GM12878 (cell line): Measurements from ENCODE around the gene S1PR2. TPM values are rescaled to one million over a fixed set of nuclear protein-coding genes. Genes with fewer than 3 reads are reported as not detected.

Source experiments
- CHD2 ChIP-seq: IDR thresholded peaks from 2 replicates; pipeline ENCODE4 v1.6.1; 2011; ENCODE audit warnings: low read depth, low read length, improper control_type of control experiment, borderline replicate concordance
- EP300 ChIP-seq, 2 experiments: fragments of 150-350 bp in 1 of 2; IDR thresholded peaks; 2 replicates each; pipeline ENCODE4 v1.6.1; 2011 to 2012; ENCODE audit warnings: low read depth in 2 of 2, low read length in 2 of 2, borderline replicate concordance in 1 of 2, improper control_type of control experiment in 1 of 2, inconsistent platforms in 1 of 2; ENCODE audit not compliant: control insufficient read depth in 1 of 2
- ETV6 ChIP-seq, 2 experiments: fragments of 450-650 bp in 1 of 2; IDR thresholded peaks in 1 of 2; conservative IDR thresholded peaks in 1 of 2; 2 replicates each; pipeline ENCODE4 v1.6.1; 2014; ENCODE audit warnings: antibody characterized with exemption in 1 of 2, borderline replicate concordance in 1 of 2, low read depth in 1 of 2, mild to moderate bottlenecking in 1 of 2, moderate library complexity in 1 of 2
- FOXM1 ChIP-seq: IDR thresholded peaks from 2 replicates; pipeline ENCODE4 v1.6.1; 2012; ENCODE audit warnings: low read depth, mild to moderate bottlenecking, inconsistent platforms, low read length, moderate library complexity
- GATAD2B ChIP-seq: fragments of 450-650 bp; conservative IDR thresholded peaks from 2 replicates; pipeline ENCODE4 v1.6.1; 2017; ENCODE audit warnings: low read depth, mild to moderate bottlenecking, moderate library complexity
- MEF2B ChIP-seq: fragments of 450-650 bp; IDR thresholded peaks from 2 replicates; pipeline ENCODE4 v1.6.1; 2018; ENCODE audit warnings: mild to moderate bottlenecking, moderate library complexity; ENCODE audit not compliant: partially characterized antibody, poor library complexity, severe bottlenecking
- MTA3 ChIP-seq: IDR thresholded peaks from 2 replicates; pipeline ENCODE4 v1.6.1; 2012; ENCODE audit warnings: low read length, inconsistent platforms, borderline replicate concordance
- PML ChIP-seq: IDR thresholded peaks from 2 replicates; pipeline ENCODE4 v1.6.1; 2012; ENCODE audit warnings: low read length, inconsistent platforms
- RAD21 ChIP-seq: IDR thresholded peaks from 2 replicates; pipeline ENCODE4 v1.6.1; 2011; ENCODE audit warnings: mild to moderate bottlenecking, low read depth, low read length, moderate library complexity; ENCODE audit not compliant: insufficient read depth
- RBBP5 ChIP-seq: fragments of 200-600 bp; sonication (generic); conservative IDR thresholded peaks from 2 replicates; pipeline ENCODE4 v1.6.1; 2016
- SMC3 ChIP-seq: IDR thresholded peaks from 2 replicates; pipeline ENCODE4 v1.6.1; 2011; ENCODE audit warnings: low read length, improper control_type of control experiment, borderline replicate concordance
- ZNF207 ChIP-seq: fragments of 450-650 bp; IDR thresholded peaks from 2 replicates; pipeline ENCODE4 v1.6.1; 2014; ENCODE audit warnings: antibody characterized with exemption, mild to moderate bottlenecking, borderline replicate concordance
- ZNF217 ChIP-seq: fragments of 450-650 bp; IDR thresholded peaks from 2 replicates; pipeline ENCODE4 v1.6.1; 2017; ENCODE audit warnings: antibody characterized with exemption, mild to moderate bottlenecking
- ZNF384 ChIP-seq: IDR thresholded peaks from 2 replicates; pipeline ENCODE4 v1.6.1; 2012; ENCODE audit warnings: low read depth, mild to moderate bottlenecking, low read length, improper control_type of control experiment, borderline replicate concordance
- polyA plus RNA-seq, 11 experiments: library from polyadenylated mRNA; depleted of rRNA in 4 of 11; unstranded in 6 of 11; stranded (reverse) in 5 of 11; fragments of >200 nt; fragmentation: Nextera tagmentation in 4 of 11; fragmentation: Illumina TruSeq in 1 of 11; extraction: Ambion mirVana in 4 of 11; extraction: Trizol in 1 of 11; gene quantifications; 1 replicate in 1 of 11; 2 replicates in 10 of 11; pipeline versions ENCODE4 v1.2.1 to v1.2.3, GENCODE V29; 2011 to 2016; ENCODE audit warnings: inconsistent platforms in 2 of 11, missing spikeins in 2 of 11, low read depth in 1 of 11
- total RNA-seq, 4 experiments: library from RNA; depleted of rRNA in 3 of 4; stranded (reverse); fragments of >200 nt in 3 of 4; fragmentation: Illumina TruSeq in 1 of 4; extraction: Trizol in 1 of 4; gene quantifications; 2 replicates each; pipeline versions ENCODE4 v1.2.1 to v1.2.3, GENCODE V29; 2013 to 2021
- TF ChIP-seq, protein P1 (sequence below): IDR thresholded peaks from 2 replicates; pipeline ENCODE4 v1.6.1; 2012; ENCODE audit warnings: mild to moderate bottlenecking, low read depth, low read length
- TF ChIP-seq, protein P2 (sequence below): IDR thresholded peaks from 2 replicates; pipeline ENCODE4 v1.6.1; 2011; ENCODE audit warnings: borderline replicate concordance, low read depth, mild to moderate bottlenecking, moderate library complexity, low read length; ENCODE audit not compliant: insufficient read depth, poor library complexity, severe bottlenecking
- TF ChIP-seq, protein P3 (sequence below): IDR thresholded peaks from 2 replicates; pipeline ENCODE4 v1.6.1; 2012; ENCODE audit warnings: low read length, inconsistent platforms
- TF ChIP-seq, protein P4 (sequence below): fragments of 450-650 bp; IDR thresholded peaks from 2 replicates; pipeline ENCODE4 v1.6.1; 2017; ENCODE audit warnings: mild to moderate bottlenecking, moderate library complexity

The S1PR2 gene
- total and polyA plus RNA-seq, 10 of the 15 experiments (the other 5 are each of a cell fraction or from before 2014, with no cell fraction given), result 4.9 to 26.8 (median 11.6) TPM

DNA sequence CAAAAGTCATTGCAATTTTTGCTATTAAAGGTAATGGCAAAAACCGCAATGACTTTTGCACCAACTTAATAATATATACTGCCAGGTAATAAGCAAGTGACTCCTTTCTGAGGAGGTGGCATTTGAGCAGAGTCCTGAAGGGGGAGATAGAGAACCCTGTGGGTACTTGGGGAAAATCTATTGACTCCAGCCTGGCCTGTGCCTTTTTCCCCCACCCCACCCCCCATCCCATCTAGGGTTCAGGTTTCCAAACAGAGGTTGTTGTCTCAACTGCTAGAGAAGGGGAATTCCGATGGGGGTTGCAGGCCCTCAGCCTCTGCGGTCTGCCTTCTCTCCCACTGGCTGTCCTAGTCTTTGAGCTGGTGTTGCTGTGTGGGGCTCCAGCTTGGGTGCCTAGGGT lies 11.5 kb downstream of the S1PR2 start (continued):
- TF ChIP-seq ETV6 (conservative IDR thresholded peaks at IDR 0.05 in 1 of 2, IDR thresholded peaks at IDR 0.05 in 1 of 2; ENCODE audit: borderline replicate concordance in 1 of 2, low read depth in 1 of 2) (peak in 1 of 2 experiments; percentile 15; a peak in 1 of 4 replicates), MEF2B (no peak), SMC3 (peak; percentile 70; the same call in 1 of the 2 replicates), ZNF384 (no peak), FOXM1 (peak; percentile 92), PML (peak; percentile 49; the same call in 1 of the 2 replicates), RBBP5 (no peak), RAD21 (peak; percentile 68), GATAD2B (peak; percentile 57; the same call in 1 of the 2 replicates), MTA3 (peak; percentile 85; the same call in 1 of the 2 replicates), ZNF217 (no peak), ZNF207 (no peak), EP300 (IDR thresholded peaks at IDR 0.05; ENCODE audit: borderline replicate concordance in 1 of 2, control insufficient read depth in 1 of 2, low read depth in 2 of 2, low read length in 2 of 2) (peak; percentile 31 to 91; a peak in 3 of 4 replicates), CHD2 (peak; percentile 75)
- TF ChIP-seq, protein P1, sequence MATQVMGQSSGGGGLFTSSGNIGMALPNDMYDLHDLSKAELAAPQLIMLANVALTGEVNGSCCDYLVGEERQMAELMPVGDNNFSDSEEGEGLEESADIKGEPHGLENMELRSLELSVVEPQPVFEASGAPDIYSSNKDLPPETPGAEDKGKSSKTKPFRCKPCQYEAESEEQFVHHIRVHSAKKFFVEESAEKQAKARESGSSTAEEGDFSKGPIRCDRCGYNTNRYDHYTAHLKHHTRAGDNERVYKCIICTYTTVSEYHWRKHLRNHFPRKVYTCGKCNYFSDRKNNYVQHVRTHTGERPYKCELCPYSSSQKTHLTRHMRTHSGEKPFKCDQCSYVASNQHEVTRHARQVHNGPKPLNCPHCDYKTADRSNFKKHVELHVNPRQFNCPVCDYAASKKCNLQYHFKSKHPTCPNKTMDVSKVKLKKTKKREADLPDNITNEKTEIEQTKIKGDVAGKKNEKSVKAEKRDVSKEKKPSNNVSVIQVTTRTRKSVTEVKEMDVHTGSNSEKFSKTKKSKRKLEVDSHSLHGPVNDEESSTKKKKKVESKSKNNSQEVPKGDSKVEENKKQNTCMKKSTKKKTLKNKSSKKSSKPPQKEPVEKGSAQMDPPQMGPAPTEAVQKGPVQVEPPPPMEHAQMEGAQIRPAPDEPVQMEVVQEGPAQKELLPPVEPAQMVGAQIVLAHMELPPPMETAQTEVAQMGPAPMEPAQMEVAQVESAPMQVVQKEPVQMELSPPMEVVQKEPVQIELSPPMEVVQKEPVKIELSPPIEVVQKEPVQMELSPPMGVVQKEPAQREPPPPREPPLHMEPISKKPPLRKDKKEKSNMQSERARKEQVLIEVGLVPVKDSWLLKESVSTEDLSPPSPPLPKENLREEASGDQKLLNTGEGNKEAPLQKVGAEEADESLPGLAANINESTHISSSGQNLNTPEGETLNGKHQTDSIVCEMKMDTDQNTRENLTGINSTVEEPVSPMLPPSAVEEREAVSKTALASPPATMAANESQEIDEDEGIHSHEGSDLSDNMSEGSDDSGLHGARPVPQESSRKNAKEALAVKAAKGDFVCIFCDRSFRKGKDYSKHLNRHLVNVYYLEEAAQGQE, result peak; percentile 19; the same call in 1 of the 2 replicates
- TF ChIP-seq, protein P2, sequence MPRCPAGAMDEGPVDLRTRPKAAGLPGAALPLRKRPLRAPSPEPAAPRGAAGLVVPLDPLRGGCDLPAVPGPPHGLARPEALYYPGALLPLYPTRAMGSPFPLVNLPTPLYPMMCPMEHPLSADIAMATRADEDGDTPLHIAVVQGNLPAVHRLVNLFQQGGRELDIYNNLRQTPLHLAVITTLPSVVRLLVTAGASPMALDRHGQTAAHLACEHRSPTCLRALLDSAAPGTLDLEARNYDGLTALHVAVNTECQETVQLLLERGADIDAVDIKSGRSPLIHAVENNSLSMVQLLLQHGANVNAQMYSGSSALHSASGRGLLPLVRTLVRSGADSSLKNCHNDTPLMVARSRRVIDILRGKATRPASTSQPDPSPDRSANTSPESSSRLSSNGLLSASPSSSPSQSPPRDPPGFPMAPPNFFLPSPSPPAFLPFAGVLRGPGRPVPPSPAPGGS, result peak; percentile 67
- TF ChIP-seq, protein P3, sequence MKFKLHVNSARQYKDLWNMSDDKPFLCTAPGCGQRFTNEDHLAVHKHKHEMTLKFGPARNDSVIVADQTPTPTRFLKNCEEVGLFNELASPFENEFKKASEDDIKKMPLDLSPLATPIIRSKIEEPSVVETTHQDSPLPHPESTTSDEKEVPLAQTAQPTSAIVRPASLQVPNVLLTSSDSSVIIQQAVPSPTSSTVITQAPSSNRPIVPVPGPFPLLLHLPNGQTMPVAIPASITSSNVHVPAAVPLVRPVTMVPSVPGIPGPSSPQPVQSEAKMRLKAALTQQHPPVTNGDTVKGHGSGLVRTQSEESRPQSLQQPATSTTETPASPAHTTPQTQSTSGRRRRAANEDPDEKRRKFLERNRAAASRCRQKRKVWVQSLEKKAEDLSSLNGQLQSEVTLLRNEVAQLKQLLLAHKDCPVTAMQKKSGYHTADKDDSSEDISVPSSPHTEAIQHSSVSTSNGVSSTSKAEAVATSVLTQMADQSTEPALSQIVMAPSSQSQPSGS, result peak; percentile 68; the same call in 1 of the 2 replicates
- TF ChIP-seq, protein P4, sequence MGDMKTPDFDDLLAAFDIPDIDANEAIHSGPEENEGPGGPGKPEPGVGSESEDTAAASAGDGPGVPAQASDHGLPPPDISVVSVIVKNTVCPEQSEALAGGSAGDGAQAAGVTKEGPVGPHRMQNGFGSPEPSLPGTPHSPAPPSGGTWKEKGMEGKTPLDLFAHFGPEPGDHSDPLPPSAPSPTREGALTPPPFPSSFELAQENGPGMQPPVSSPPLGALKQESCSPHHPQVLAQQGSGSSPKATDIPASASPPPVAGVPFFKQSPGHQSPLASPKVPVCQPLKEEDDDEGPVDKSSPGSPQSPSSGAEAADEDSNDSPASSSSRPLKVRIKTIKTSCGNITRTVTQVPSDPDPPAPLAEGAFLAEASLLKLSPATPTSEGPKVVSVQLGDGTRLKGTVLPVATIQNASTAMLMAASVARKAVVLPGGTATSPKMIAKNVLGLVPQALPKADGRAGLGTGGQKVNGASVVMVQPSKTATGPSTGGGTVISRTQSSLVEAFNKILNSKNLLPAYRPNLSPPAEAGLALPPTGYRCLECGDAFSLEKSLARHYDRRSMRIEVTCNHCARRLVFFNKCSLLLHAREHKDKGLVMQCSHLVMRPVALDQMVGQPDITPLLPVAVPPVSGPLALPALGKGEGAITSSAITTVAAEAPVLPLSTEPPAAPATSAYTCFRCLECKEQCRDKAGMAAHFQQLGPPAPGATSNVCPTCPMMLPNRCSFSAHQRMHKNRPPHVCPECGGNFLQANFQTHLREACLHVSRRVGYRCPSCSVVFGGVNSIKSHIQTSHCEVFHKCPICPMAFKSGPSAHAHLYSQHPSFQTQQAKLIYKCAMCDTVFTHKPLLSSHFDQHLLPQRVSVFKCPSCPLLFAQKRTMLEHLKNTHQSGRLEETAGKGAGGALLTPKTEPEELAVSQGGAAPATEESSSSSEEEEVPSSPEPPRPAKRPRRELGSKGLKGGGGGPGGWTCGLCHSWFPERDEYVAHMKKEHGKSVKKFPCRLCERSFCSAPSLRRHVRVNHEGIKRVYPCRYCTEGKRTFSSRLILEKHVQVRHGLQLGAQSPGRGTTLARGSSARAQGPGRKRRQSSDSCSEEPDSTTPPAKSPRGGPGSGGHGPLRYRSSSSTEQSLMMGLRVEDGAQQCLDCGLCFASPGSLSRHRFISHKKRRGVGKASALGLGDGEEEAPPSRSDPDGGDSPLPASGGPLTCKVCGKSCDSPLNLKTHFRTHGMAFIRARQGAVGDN, result 0 out of 2 replicates have a peak, but pooled peaks have one; percentile 20
